CD4-positive, alpha-beta T cell (primary cell): Measurements from ENCODE around the gene LYPD6. TPM values are rescaled to one million over a fixed set of nuclear protein-coding genes. Genes with fewer than 3 reads are reported as not detected.

Experiments used
- ATAC-seq: fragments of 200-7000 bp; cut with Tn5 transposase; one replicate; pipeline ENCODE4 v1.10.0; 2022; ENCODE audit warnings: mild to moderate bottlenecking; ENCODE audit not compliant: poor library complexity
- CTCF ChIA-PET: fragments of 350-600 bp; sonication (Branson Sonifier 250); formaldehyde crosslinking; loops from one replicate; lab custom pipeline; 2021; ENCODE audit warnings: antibody characterized with exemption, inconsistent platforms; lab: Charles Lee
- POLR2A ChIA-PET: fragments of 350-600 bp; sonication (Branson Sonifier 250); formaldehyde crosslinking; loops from one replicate; lab custom pipeline; 2021; ENCODE audit warnings: antibody characterized with exemption, inconsistent platforms; lab: Charles Lee
- DNase-seq, 14 experiments: peaks; one replicate each; pipeline ENCODE4 v3.0.0-alpha.2; 2013 to 2020; ENCODE audit warnings: mixed read lengths in 2 of 14
- H3K27ac ChIP-seq, 2 donors: one replicate each; pipeline versions ENCODE4 v1.5.1 to v1.7.0; 2013; ENCODE audit warnings: low read length in 2 of 2, low read depth in 1 of 2, mild to moderate bottlenecking in 1 of 2
- H3K27me3 ChIP-seq, 2 experiments: 1 replicate in 1 of 2; 2 replicates in 1 of 2; pipeline versions ENCODE4 v1.6.1 to v1.7.0; 2013; ENCODE audit warnings: low read length in 2 of 2, control low read depth in 1 of 2, mild to moderate bottlenecking in 1 of 2, moderate library complexity in 1 of 2; ENCODE audit not compliant: insufficient read depth in 2 of 2, control insufficient read depth in 1 of 2
- H3K36me3 ChIP-seq: one replicate; pipeline ENCODE4 v1.6.1; 2013; ENCODE audit warnings: low read length, control low read depth; ENCODE audit not compliant: insufficient read depth
- H3K4me1 ChIP-seq: one replicate; pipeline ENCODE4 v1.6.1; 2013; ENCODE audit warnings: low read length, control low read depth; ENCODE audit not compliant: insufficient read depth
- H3K4me3 ChIP-seq: one replicate; pipeline ENCODE4 v1.5.1; 2013; ENCODE audit warnings: mild to moderate bottlenecking, low read length, moderate library complexity
- H3K9me3 ChIP-seq, 2 experiments: 1 replicate in 1 of 2; 2 replicates in 1 of 2; pipeline versions ENCODE4 v1.6.1 to v1.7.0; 2013; ENCODE audit warnings: low read length in 2 of 2, mild to moderate bottlenecking in 2 of 2, control low read depth in 1 of 2, moderate library complexity in 1 of 2; ENCODE audit not compliant: control insufficient read depth in 1 of 2, insufficient read depth in 1 of 2
- H3K27ac Mint-ChIP-seq: one replicate; pipeline ENCODE4 v1.8.0; 2020; ENCODE audit warnings: mixed read lengths
- H3K27me3 Mint-ChIP-seq: one replicate; pipeline ENCODE4 v1.8.0; 2021; ENCODE audit warnings: mixed read lengths
- H3K36me3 Mint-ChIP-seq: one replicate; pipeline ENCODE4 v1.8.0; 2021; ENCODE audit warnings: low read depth, mixed read lengths
- H3K4me1 Mint-ChIP-seq: one replicate; pipeline ENCODE4 v1.8.0; 2021; ENCODE audit warnings: low read depth, mixed read lengths
- H3K4me3 Mint-ChIP-seq: one replicate; pipeline ENCODE4 v1.8.0; 2020; ENCODE audit warnings: mild to moderate bottlenecking, mixed read lengths
- H3K9me3 Mint-ChIP-seq: one replicate; pipeline ENCODE4 v1.8.0; 2020; ENCODE audit warnings: mixed read lengths
- CTCF ChIP-seq: fragments of 200-600 bp; IDR thresholded peaks from one replicate; pipeline ENCODE4 v1.8.0; 2022; ENCODE audit warnings: antibody characterized with exemption, mild to moderate bottlenecking
- intact Hi-C, 2 experiments: fragments of 100-400 bp; cut with DNase I in 1 of 2; cut with micrococcal nuclease in 1 of 2; formaldehyde crosslinking; loops; one replicate each; pipeline versions ENCODE4 v1.15.1 to v1.9.0; 2023 to 2025; cut with DNase I, micrococcal nuclease
- total RNA-seq, 174 experiments: library from RNA in 2 of 174; stranded (reverse) in 2 of 174; gene quantifications; one replicate each; pipeline ENCODE4 v1.2.3 and lab custom pipeline; 2021 to 2026

Gene LYPD6
- total RNA-seq, 2 experiments from 2014 or later, result not detected

GRCh38 chr2:149387411-149387810 lies 57.0 kb downstream of the LYPD6 start:
- ChIA-PET CTCF (no interaction called here), POLR2A (no interaction called here)
- H3K4me1 ChIP-seq, result no peaks in the 10 kb centered on the region
- Mint-ChIP-seq H3K9me3 (no peaks in the 10 kb centered on the region), H3K4me3 (no peak overlapping the region), H3K4me1 (no peaks in the 10 kb centered on the region), H3K36me3 (no peaks in the 10 kb centered on the region), H3K27me3 (peaks cover 5% of the 10 kb centered on the region), H3K27ac (no peak overlapping the region)
- intact Hi-C loops, result no loop called here
- ATAC-seq (no peak), DNase-seq (no peak)
- H3K36me3 ChIP-seq, result no peaks in the 10 kb centered on the region
- H3K27ac ChIP-seq, result no peak overlapping the region
- no peaks in the 10 kb centered on the region for H3K9me3 ChIP-seq
- TF ChIP-seq CTCF, result no peak
- no peak overlapping the region for H3K4me3 ChIP-seq
- H3K27me3 ChIP-seq, result no peaks in the 10 kb centered on the region

- Mint-ChIP-seq H3K27ac (no peak overlapping the region), H3K9me3 (no peaks in the 10 kb centered on the region), H3K27me3 (peaks cover 5% of the 10 kb centered on the region), H3K4me1 (no peaks in the 10 kb centered on the region), H3K36me3 (no peaks in the 10 kb centered on the region), H3K4me3 (no peak overlapping the region)
- no peak overlapping the region for H3K4me3 ChIP-seq
- intact Hi-C loops, result no loop called here
- ChIA-PET CTCF (no interaction called here), POLR2A (interaction anchor here (0.7 kb wide), 1 partner anchor 20 kb away, joined by 3 read pairs; no protein-coding TSS in a partner anchor)
- ATAC-seq, result no peak
- no peaks in the 10 kb centered on the region for H3K36me3 ChIP-seq
- no peak for TF ChIP-seq CTCF
- DNase-seq, result no peak
- no peak overlapping the region for H3K27ac ChIP-seq
- no peaks in the 10 kb centered on the region for H3K27me3 ChIP-seq
- no peaks in the 10 kb centered on the region for H3K4me1 ChIP-seq
- no peaks in the 10 kb centered on the region for H3K9me3 ChIP-seq
These were observed 57.9 kb downstream of the LYPD6 start for GRCh38 chr2:149388120-149388816.

GRCh38 chr2:149389506-149390167 lies 59.2 kb downstream of the LYPD6 start:
- Histone ChIP-seq H3K4me3 (no peak overlapping the region), H3K27me3 (no peaks in the 10 kb centered on the region), H3K9me3 (no peaks in the 10 kb centered on the region), H3K27ac (no peak overlapping the region), H3K36me3 (no peaks in the 10 kb centered on the region), H3K4me1 (no peaks in the 10 kb centered on the region)
- H3K9me3 Mint-ChIP-seq, result no peaks in the 10 kb centered on the region
- no peak for DNase-seq
- ChIA-PET POLR2A (no interaction called here), CTCF (no interaction called here)
- intact Hi-C loops, result no loop called here
- no peak for TF ChIP-seq CTCF
- H3K27me3 Mint-ChIP-seq, result peaks cover 5% of the 10 kb centered on the region
- H3K4me3 Mint-ChIP-seq, result no peak overlapping the region
- no peaks in the 10 kb centered on the region for H3K4me1 Mint-ChIP-seq
- H3K27ac Mint-ChIP-seq, result no peak overlapping the region
- ATAC-seq, result no peak
- H3K36me3 Mint-ChIP-seq, result no peaks in the 10 kb centered on the region
